ENCODE results near the gene FLVCR1. TPM values are rescaled to one million over a fixed set of nuclear protein-coding genes. Genes with fewer than 3 reads are reported as not detected.
"Not testable (repeated sequence)": the region's sequence is repeated elsewhere in the genome, so short reads cannot be mapped to it uniquely, and the experiment has no call there.

Gene FLVCR1
- total RNA-seq, 4 donors from 2014 or later: 7.8 to 8.9 (median 8.2) TPM

DNA sequence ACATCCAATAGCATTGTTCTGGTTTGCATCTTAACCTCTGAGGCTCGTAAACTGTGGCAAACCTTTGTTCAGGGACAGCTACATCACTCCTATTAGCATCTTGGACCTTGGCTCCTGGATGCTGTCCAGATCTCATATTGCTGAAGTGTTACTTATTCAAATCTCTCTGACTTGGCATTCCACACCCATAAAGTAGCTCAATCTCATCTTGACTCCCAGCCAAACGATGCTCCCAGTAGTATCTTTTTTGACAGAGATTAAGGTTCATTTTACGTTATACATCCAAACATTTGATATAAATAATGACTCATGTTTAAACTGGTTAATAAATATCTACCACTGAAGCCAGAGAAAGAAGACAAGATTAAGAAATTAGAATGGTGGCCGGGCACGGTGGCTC, 4.4 kb upstream of the FLVCR1 start:
- no peak overlapping the region for H3K4me3 ChIP-seq (replicated peaks in 1 of 3)
- intact Hi-C loops (cut with DNase I): loop anchor here (10.0 kb wide), 1 partner anchor 59 kb away; the partner anchor contains the start of genes NSL1 and TATDN3

GRCh38 chr1:212856755-212857154, 1.3 kb upstream of the FLVCR1 start:
- no peak for DNase-seq
- intact Hi-C loops (cut with DNase I): loop anchor here (10.0 kb wide), 1 partner anchor 62 kb away; the partner anchor contains the start of genes NSL1 and TATDN3
- H3K27ac ChIP-seq: no peak overlapping the region
- 88 to 92% methylated on average over 16 of the region's 16 CpGs for WGBS, 2 donors
- H3K36me3 ChIP-seq: no peaks in the 10 kb centered on the region
- TF ChIP-seq, protein P1, sequence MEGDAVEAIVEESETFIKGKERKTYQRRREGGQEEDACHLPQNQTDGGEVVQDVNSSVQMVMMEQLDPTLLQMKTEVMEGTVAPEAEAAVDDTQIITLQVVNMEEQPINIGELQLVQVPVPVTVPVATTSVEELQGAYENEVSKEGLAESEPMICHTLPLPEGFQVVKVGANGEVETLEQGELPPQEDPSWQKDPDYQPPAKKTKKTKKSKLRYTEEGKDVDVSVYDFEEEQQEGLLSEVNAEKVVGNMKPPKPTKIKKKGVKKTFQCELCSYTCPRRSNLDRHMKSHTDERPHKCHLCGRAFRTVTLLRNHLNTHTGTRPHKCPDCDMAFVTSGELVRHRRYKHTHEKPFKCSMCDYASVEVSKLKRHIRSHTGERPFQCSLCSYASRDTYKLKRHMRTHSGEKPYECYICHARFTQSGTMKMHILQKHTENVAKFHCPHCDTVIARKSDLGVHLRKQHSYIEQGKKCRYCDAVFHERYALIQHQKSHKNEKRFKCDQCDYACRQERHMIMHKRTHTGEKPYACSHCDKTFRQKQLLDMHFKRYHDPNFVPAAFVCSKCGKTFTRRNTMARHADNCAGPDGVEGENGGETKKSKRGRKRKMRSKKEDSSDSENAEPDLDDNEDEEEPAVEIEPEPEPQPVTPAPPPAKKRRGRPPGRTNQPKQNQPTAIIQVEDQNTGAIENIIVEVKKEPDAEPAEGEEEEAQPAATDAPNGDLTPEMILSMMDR (IDR thresholded peaks at IDR 0.05): no peak
- no peak for TF ChIP-seq POLR2A (IDR thresholded peaks at IDR 0.05)
- no peak overlapping the region for H3K4me3 ChIP-seq (replicated peaks in 1 of 3)
- no peaks in the 10 kb centered on the region for H3K27me3 ChIP-seq
- H3K9me3 ChIP-seq: no peaks in the 10 kb centered on the region
- peaks cover 5 to 19% of the 10 kb centered on the region in 2 donors for H3K4me1 ChIP-seq

More for the DNA sequence above, 4.4 kb upstream of the FLVCR1 start:
- Histone ChIP-seq H3K9me3 (no peaks in the 10 kb centered on the region), H3K27ac (no peak overlapping the region), H3K36me3 (no peaks in the 10 kb centered on the region), H3K4me1 (peaks cover under 1 to 3% of the 10 kb centered on the region in 2 donors), H3K27me3 (no peaks in the 10 kb centered on the region)
- DNase-seq: no peak
- 91 to 97% methylated on average over 5 of the region's 5 CpGs for WGBS, 2 donors
- no peak for TF ChIP-seq POLR2A (IDR thresholded peaks at IDR 0.05)

- TF ChIP-seq POLR2A (IDR thresholded peaks at IDR 0.05): no peak
- TF ChIP-seq, protein P1 (IDR thresholded peaks at IDR 0.05): no peak
- Histone ChIP-seq H3K4me1 (peaks cover 5 to 19% of the 10 kb centered on the region in 2 donors), H3K27me3 (no peaks in the 10 kb centered on the region), H3K27ac (peak overlapping the region; percentile 61 to 87 (median 84)), H3K36me3 (no peaks in the 10 kb centered on the region), H3K4me3 (replicated peaks in 1 of 3) (peak overlapping the region; percentile 72 to 91 (median 87)), H3K9me3 (no peaks in the 10 kb centered on the region)
- peak; percentile 26 to 41 for DNase-seq
- 15 to 25% methylated on average over 9 to 23 of the region's 54 CpGs for WGBS, 2 donors
- intact Hi-C loops (cut with DNase I): loop anchor here (10.0 kb wide), 1 partner anchor 64 kb away; the partner anchor contains the start of genes NSL1 and TATDN3
Measured at GRCh38 chr1:212858461-212859265, 588 bp downstream of the FLVCR1 start.

GRCh38 chr1:212860713-212861581, 2.9 kb downstream of the FLVCR1 start:
- intact Hi-C loops (cut with DNase I): no loop called here
- no peaks in the 10 kb centered on the region for H3K36me3 ChIP-seq
- no peaks in the 10 kb centered on the region for H3K27me3 ChIP-seq
- no peak overlapping the region for H3K27ac ChIP-seq
- H3K4me1 ChIP-seq: peaks cover 5 to 19% of the 10 kb centered on the region in 2 donors
- no peak overlapping the region for H3K4me3 ChIP-seq (replicated peaks in 1 of 3)
- no peaks in the 10 kb centered on the region for H3K9me3 ChIP-seq
- 80 to 90% methylated on average over 5 of the region's 5 CpGs for WGBS, 2 donors
- TF ChIP-seq, protein P1 (IDR thresholded peaks at IDR 0.05): no peak
- TF ChIP-seq POLR2A (IDR thresholded peaks at IDR 0.05): no peak
- no peak for DNase-seq

DNA sequence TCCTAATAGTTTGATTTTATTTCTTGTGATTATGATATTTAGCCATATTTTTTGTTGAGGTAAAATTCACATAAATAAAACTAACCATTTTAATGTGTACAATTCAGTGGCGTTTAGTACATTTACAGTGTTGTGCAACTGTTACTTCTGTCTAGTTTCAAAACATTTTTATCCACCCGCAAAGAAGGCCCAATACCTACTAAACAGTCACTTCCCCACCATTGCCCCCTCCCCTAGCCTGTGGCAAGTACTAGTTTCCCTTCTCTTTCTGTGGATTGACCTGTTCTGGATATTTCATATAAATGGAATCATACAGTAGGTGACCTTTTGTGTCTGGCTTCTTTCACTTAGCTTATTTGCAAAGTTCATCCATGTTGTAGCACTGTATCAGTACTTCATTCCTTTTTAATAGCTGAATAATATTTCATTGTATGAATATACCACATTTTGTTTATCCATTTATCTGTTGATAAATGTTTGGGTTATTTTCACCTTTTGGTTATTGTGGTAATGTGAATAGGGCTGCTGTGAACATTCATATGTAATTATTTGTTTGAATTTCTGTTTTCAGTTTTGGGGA, 4.1 kb downstream of the FLVCR1 start:
- Histone ChIP-seq H3K4me1 (peaks cover 5 to 18% of the 10 kb centered on the region in 2 donors), H3K4me3 (replicated peaks in 1 of 3) (no peak overlapping the region), H3K9me3 (no peaks in the 10 kb centered on the region), H3K27me3 (no peaks in the 10 kb centered on the region), H3K27ac (no peak overlapping the region), H3K36me3 (no peaks in the 10 kb centered on the region)
- TF ChIP-seq, protein P1 (IDR thresholded peaks at IDR 0.05): no peak
- TF ChIP-seq POLR2A (IDR thresholded peaks at IDR 0.05): no peak
- DNase-seq: no peak
- 95 to 96% methylated on average over 2 of the region's 2 CpGs for WGBS, 2 donors
- intact Hi-C loops (cut with DNase I): no loop called here

- H3K36me3 ChIP-seq; H3K27ac ChIP-seq; DNase-seq; H3K27me3 ChIP-seq; intact Hi-C loops (cut with DNase I); H3K4me3 ChIP-seq (replicated peaks in 1 of 3); H3K9me3 ChIP-seq: not testable (repeated sequence)
- H3K4me1 ChIP-seq: peaks cover 5 to 16% of the 10 kb centered on the region in 2 donors
- WGBS, 2 donors: 92 to 95% methylated on average over 10 of the region's 10 CpGs
Measured at GRCh38 chr1:212863345-212863744, 5.3 kb downstream of the FLVCR1 start.

All from thyroid gland (tissue), 4 donors.